ENCODE data around the gene PCBP3. TPM values are rescaled to one million over a fixed set of nuclear protein-coding genes. Genes with fewer than 3 reads are reported as not detected.
"Not testable (repeated sequence)": the region's sequence is repeated elsewhere in the genome, so short reads cannot be mapped to it uniquely, and the experiment has no call there.

Gene PCBP3
- total RNA-seq, 2 donors from 2014 or later = 2.6 to 7.4 TPM

GRCh38 chr21:45870851-45871615, 227.5 kb downstream of the PCBP3 start:
- DNase-seq (ENCODE audit: low spot score) = peak; percentile 62
- intact Hi-C loops (cut with DNase I) = no loop called here

GRCh38 chr21:45871616-45872236, 228.2 kb downstream of the PCBP3 start:
- DNase-seq (ENCODE audit: low spot score) = peak; percentile 73
- intact Hi-C loops (cut with DNase I) = no loop called here

- peak; percentile 24 for DNase-seq (ENCODE audit: low spot score)
- intact Hi-C loops (cut with DNase I) = no loop called here
Measured at GRCh38 chr21:45872471-45872870, 228.9 kb downstream of the PCBP3 start.

GRCh38 chr21:45872902-45873301, 229.4 kb downstream of the PCBP3 start:
- DNase-seq (ENCODE audit: low spot score) = peak; percentile 64
- intact Hi-C loops (cut with DNase I) = no loop called here

GRCh38 chr21:45873418-45873817, 229.9 kb downstream of the PCBP3 start:
- intact Hi-C loops (cut with DNase I) = no loop called here
- no peak for DNase-seq (ENCODE audit: low spot score)

GRCh38 chr21:45873866-45874265, 230.3 kb downstream of the PCBP3 start:
- peak; percentile 65 for DNase-seq (ENCODE audit: low spot score)
- intact Hi-C loops (cut with DNase I) = no loop called here

GRCh38 chr21:45874716-45875415, 231.3 kb downstream of the PCBP3 start:
- intact Hi-C loops (cut with DNase I) = no loop called here
- peak; percentile 81 for DNase-seq (ENCODE audit: low spot score)

- DNase-seq (ENCODE audit: low spot score) = peak; percentile 37
- intact Hi-C loops (cut with DNase I) = no loop called here
Measured at GRCh38 chr21:45875416-45875760, 231.9 kb downstream of the PCBP3 start.

- intact Hi-C loops (cut with DNase I) = no loop called here
- DNase-seq (ENCODE audit: low spot score) = no peak
Measured at GRCh38 chr21:45875881-45876280, 232.4 kb downstream of the PCBP3 start.

GRCh38 chr21:45876381-45877170, 233.1 kb downstream of the PCBP3 start:
- DNase-seq (ENCODE audit: low spot score) = peak; percentile 73

GRCh38 chr21:45877171-45877438, 233.6 kb downstream of the PCBP3 start:
- intact Hi-C loops (cut with DNase I) = no loop called here
- no peak for DNase-seq (ENCODE audit: low spot score)

More at GRCh38 chr21:45876381-45877170, 233.1 kb downstream of the PCBP3 start:
- intact Hi-C loops (cut with DNase I) = no loop called here

- peak; percentile 55 for DNase-seq (ENCODE audit: low spot score)
- intact Hi-C loops (cut with DNase I) = no loop called here
Measured at GRCh38 chr21:45877821-45878469, 234.4 kb downstream of the PCBP3 start.

- intact Hi-C loops (cut with DNase I) = no loop called here
Measured at GRCh38 chr21:45880097-45881068, 236.9 kb downstream of the PCBP3 start.

GRCh38 chr21:45882645-45883044, 239.1 kb downstream of the PCBP3 start:
- DNase-seq (ENCODE audit: low spot score) = no peak
- intact Hi-C loops (cut with DNase I) = no loop called here

More at GRCh38 chr21:45880097-45881068, 236.9 kb downstream of the PCBP3 start:
- DNase-seq (ENCODE audit: low spot score) = peak; percentile 91

GRCh38 chr21:45883090-45883489, 239.6 kb downstream of the PCBP3 start:
- no peak for DNase-seq (ENCODE audit: low spot score)
- intact Hi-C loops (cut with DNase I) = no loop called here

GRCh38 chr21:45885597-45885929, 242.0 kb downstream of the PCBP3 start:
- no peak for DNase-seq (ENCODE audit: low spot score)
- intact Hi-C loops (cut with DNase I) = no loop called here

GRCh38 chr21:45885930-45886601, 242.5 kb downstream of the PCBP3 start:
- intact Hi-C loops (cut with DNase I); DNase-seq (ENCODE audit: low spot score): not testable (repeated sequence)

- intact Hi-C loops (cut with DNase I) = no loop called here
- peak; percentile 58 for DNase-seq (ENCODE audit: low spot score)
Measured at GRCh38 chr21:45886610-45887026, 243.1 kb downstream of the PCBP3 start.

Data from posterior vena cava (tissue), 2 donors.